Measurements from ENCODE around the gene ARFIP2. TPM values are rescaled to one million over a fixed set of nuclear protein-coding genes. Genes with fewer than 3 reads are reported as not detected.

Gene ARFIP2
- total RNA-seq, 4 donors from 2014 or later: 86.7 to 124 (median 96.2) TPM

DNA sequence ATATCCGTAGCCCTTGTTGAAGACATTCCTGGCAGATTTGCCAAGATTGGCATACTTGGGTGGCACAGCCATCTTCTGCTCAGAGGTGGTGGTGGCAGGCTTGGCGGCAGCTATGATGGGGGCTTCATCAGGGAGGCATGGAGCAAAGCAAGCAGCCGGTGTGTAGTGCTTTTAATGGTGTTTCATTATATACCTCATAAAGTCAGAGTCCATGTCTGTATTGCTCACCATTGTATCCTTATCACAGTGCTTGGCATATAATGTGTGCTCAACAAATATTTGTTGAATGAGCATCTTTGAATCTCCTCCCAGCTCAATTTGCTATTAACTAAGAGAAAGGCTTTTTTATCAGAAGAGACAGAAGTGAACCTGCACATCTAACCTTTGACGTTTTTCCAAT, 8.2 kb upstream of the ARFIP2 start:
- H3K9me3 ChIP-seq: no peaks in the 10 kb centered on the region
- WGBS, 2 donors: 90 to 92% methylated on average over 4 of the region's 4 CpGs
- intact Hi-C loops (cut with DNase I): no loop called here
- no peak overlapping the region for H3K27ac ChIP-seq
- peaks cover 0 to 6% of the 10 kb centered on the region in 2 donors for H3K4me1 ChIP-seq
- H3K4me3 ChIP-seq (replicated peaks in 1 of 3): no peak overlapping the region
- no peak for DNase-seq
- H3K27me3 ChIP-seq: no peaks in the 10 kb centered on the region
- no peak for TF ChIP-seq POLR2A (IDR thresholded peaks at IDR 0.05)
- no peak for TF ChIP-seq CTCF (IDR thresholded peaks at IDR 0.05)
- peaks cover 0 to 10% of the 10 kb centered on the region in 2 donors for H3K36me3 ChIP-seq

GRCh38 chr11:6488821-6489220, 7.7 kb upstream of the ARFIP2 start:
- Histone ChIP-seq H3K4me1 (peaks cover 0 to 6% of the 10 kb centered on the region in 2 donors), H3K36me3 (peaks cover 0 to 10% of the 10 kb centered on the region in 2 donors), H3K27me3 (no peaks in the 10 kb centered on the region), H3K27ac (no peak overlapping the region), H3K4me3 (replicated peaks in 1 of 3) (no peak overlapping the region), H3K9me3 (no peaks in the 10 kb centered on the region)
- DNase-seq: no peak
- TF ChIP-seq POLR2A (IDR thresholded peaks at IDR 0.05) (no peak), CTCF (IDR thresholded peaks at IDR 0.05) (no peak)
- WGBS, 2 donors: 93 to 95% methylated on average over 3 of the region's 3 CpGs
- intact Hi-C loops (cut with DNase I): no loop called here

DNA sequence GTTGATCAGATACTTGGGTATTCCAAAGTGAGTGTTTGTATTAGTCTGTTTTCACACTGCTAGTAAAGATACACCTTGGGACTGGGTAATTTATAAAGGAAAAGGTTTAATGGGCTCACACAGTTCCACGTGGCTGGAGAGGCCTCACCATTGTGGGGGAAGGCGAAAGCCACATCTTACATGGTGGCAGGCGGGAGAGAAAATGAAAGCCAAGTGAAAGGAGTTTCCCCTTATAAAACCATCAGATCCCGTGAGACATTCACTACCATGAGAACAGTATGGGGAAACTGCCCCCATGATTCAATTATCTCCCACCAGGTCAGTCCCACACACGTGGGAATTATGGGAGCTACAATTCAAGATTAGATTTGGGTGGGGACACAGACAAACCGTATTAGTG, 7.2 kb upstream of the ARFIP2 start:
- no peak for TF ChIP-seq CTCF (IDR thresholded peaks at IDR 0.05)
- no peak for TF ChIP-seq POLR2A (IDR thresholded peaks at IDR 0.05)
- intact Hi-C loops (cut with DNase I): no loop called here
- no peak overlapping the region for H3K27ac ChIP-seq
- no peaks in the 10 kb centered on the region for H3K27me3 ChIP-seq
- DNase-seq: no peak
- peaks cover 0 to 10% of the 10 kb centered on the region in 2 donors for H3K36me3 ChIP-seq
- H3K9me3 ChIP-seq: no peaks in the 10 kb centered on the region
- no peak overlapping the region for H3K4me3 ChIP-seq (replicated peaks in 1 of 3)
- 89 to 92% methylated on average over 6 of the region's 6 CpGs for WGBS, 2 donors
- peaks cover 0 to 6% of the 10 kb centered on the region in 2 donors for H3K4me1 ChIP-seq

- no peak overlapping the region for H3K27ac ChIP-seq
- intact Hi-C loops (cut with DNase I): no loop called here
- H3K36me3 ChIP-seq: peaks cover 0 to 14% of the 10 kb centered on the region in 2 donors
- DNase-seq: no peak
- 95 to 98% methylated on average over 1 of the region's 1 CpG for WGBS, 2 donors
- peaks cover 4 to 8% of the 10 kb centered on the region in 2 donors for H3K4me1 ChIP-seq
- no peaks in the 10 kb centered on the region for H3K9me3 ChIP-seq
- TF ChIP-seq POLR2A (IDR thresholded peaks at IDR 0.05): no peak
- no peak for TF ChIP-seq CTCF (IDR thresholded peaks at IDR 0.05)
- no peaks in the 10 kb centered on the region for H3K27me3 ChIP-seq
- no peak overlapping the region for H3K4me3 ChIP-seq (replicated peaks in 1 of 3)
These were observed 5.8 kb upstream of the ARFIP2 start for GRCh38 chr11:6486938-6487337.

- WGBS, 2 donors: 90 to 95% methylated on average over 3 of the region's 3 CpGs
These were observed 5.1 kb upstream of the ARFIP2 start for GRCh38 chr11:6486256-6486655.

More at GRCh38 chr11:6486256-6486655, 5.1 kb upstream of the ARFIP2 start:
- peaks cover 6 to 8% of the 10 kb centered on the region in 2 donors for H3K4me1 ChIP-seq
- H3K27me3 ChIP-seq: no peaks in the 10 kb centered on the region
- TF ChIP-seq CTCF (IDR thresholded peaks at IDR 0.05) (no peak), POLR2A (IDR thresholded peaks at IDR 0.05) (no peak)
- intact Hi-C loops (cut with DNase I): no loop called here
- no peaks in the 10 kb centered on the region for H3K9me3 ChIP-seq
- no peak overlapping the region for H3K27ac ChIP-seq
- no peak for DNase-seq
- peaks cover 0 to 14% of the 10 kb centered on the region in 2 donors for H3K36me3 ChIP-seq
- H3K4me3 ChIP-seq (replicated peaks in 1 of 3): no peak overlapping the region

Data from thyroid gland (tissue), 4 donors.